Pancreas (tissue), 10 donors: ENCODE results near the gene LTBP2. TPM values are rescaled to one million over a fixed set of nuclear protein-coding genes. Genes with fewer than 3 reads are reported as not detected.

Experiments
- ATAC-seq, 4 donors: fragments of 200-7000 bp; cut with Tn5 transposase; one replicate each; pipeline versions ENCODE4 v1.8.0 to v1.9.1; 2020; ENCODE audit warnings: mild to moderate bottlenecking in 4 of 4, moderate library complexity in 4 of 4
- DNase-seq, 6 donors: peaks; one replicate each; pipeline ENCODE4 v3.0.0-alpha.2; 2020
- FAIRE-seq: peaks from 2 replicates; lab custom pipeline; 2012; peaks lifted over from hg19 to GRCh38; lab: Jason Lieb, UNC
- H3K27ac ChIP-seq, 4 donors: fragments of 200-600 bp; sonication (generic); 1 replicate in 3 of 4; 2 replicates in 1 of 4; pipeline versions ENCODE4 v1.5.0 to v1.8.0; 2020
- H3K27me3 ChIP-seq, 4 donors: fragments of 200-600 bp; one replicate each; pipeline ENCODE4 v1.8.0; 2021
- H3K36me3 ChIP-seq, 3 donors: fragments of 200-600 bp; sonication (generic) in 1 of 3; one replicate each; pipeline versions ENCODE4 v1.5.0 to v1.8.0; 2020 to 2021
- H3K4me1 ChIP-seq, 3 donors: fragments of 200-600 bp; one replicate each; pipeline ENCODE4 v1.8.0; 2021
- H3K4me3 ChIP-seq, 4 donors: fragments of 200-600 bp; sonication (generic) in 2 of 4; one replicate each; pipeline versions ENCODE4 v1.5.0 to v1.8.0; 2020 to 2021
- H3K9me3 ChIP-seq, 4 donors: fragments of 200-600 bp; one replicate each; pipeline ENCODE4 v1.8.0; 2021
- CTCF ChIP-seq, 4 donors: fragments of 200-600 bp; sonication (generic) in 3 of 4; IDR thresholded peaks; one replicate each; pipeline versions ENCODE4 v1.5.0 to v1.8.0; 2021; ENCODE audit warnings: antibody characterized with exemption in 4 of 4
- WGBS, 2 donors: extraction: QIAGEN DNeasy Blood & Tissue Kit; methylation state at CpG; one replicate each; pipeline ENCODE4 v1.1.7; 2013; 5-methylcytosine and 5-hydroxymethylcytosine counted together
- intact Hi-C, 3 donors: fragments of 100-400 bp; cut with DNase I; formaldehyde crosslinking; loops; one replicate each; pipeline versions ENCODE4 v1.11.1 to v1.14.2; 2022
- polyA plus RNA-seq, 2 donors: library from polyadenylated mRNA; stranded (reverse); fragments of 200-250 nt; gene quantifications; one replicate each; pipeline ENCODE4 v1.2.3, GENCODE V29; 2013
- total RNA-seq, 6 donors: library from RNA; stranded (reverse); fragmentation: NEBNext Ultra II Directional in 4 of 6; extraction: Animal tissue kit (Norgen Biotek cat#: 25700) in 4 of 6; gene quantifications; one replicate each; pipeline versions ENCODE4 v1.2.1 to v1.2.4, GENCODE V29; 2021 to 2023
- donor health status: healthy with polysubstance abuse.
- donor health status: DM: no; HTN: no; CAD: no; lungs with moderate emphysema.
- donor health status: DM: no; HTN: no; CAD: no.
- donor health status: control.
- donor health status: control.
- donor health status: Bipolar disorder and iron deficiency.
- donor health status: DM: yes; HTN: yes; CAD: no.
- donor health status: DM: no; HTN: no; CAD: no.
- donor health status: DM: no; HTN: no; CAD: no.
- donor health status: DM: yes; HTN: yes; CAD: no.

Gene LTBP2
- total and polyA plus RNA-seq, 8 donors = 1.8 to 18.1 (median 4.7) TPM

- Histone ChIP-seq H3K9me3 (no peaks in the 10 kb centered on the region), H3K27me3 (no peaks in the 10 kb centered on the region), H3K4me1 (no peaks in the 10 kb centered on the region), H3K36me3 (no peaks in the 10 kb centered on the region), H3K4me3 (no peak overlapping the region), H3K27ac (no peak overlapping the region)
- intact Hi-C loops = no loop called here
- DNase-seq (peak in 1 of 6 donors; percentile 47), ATAC-seq (no peak), FAIRE-seq (no peak)
- WGBS, 2 donors = 74 to 83% methylated on average over 21 of the region's 21 CpGs
- TF ChIP-seq CTCF (IDR thresholded peaks at IDR 0.05) = no peak
Measured at GRCh38 chr14:74510223-74510931, 101.7 kb downstream of the LTBP2 start.

DNA sequence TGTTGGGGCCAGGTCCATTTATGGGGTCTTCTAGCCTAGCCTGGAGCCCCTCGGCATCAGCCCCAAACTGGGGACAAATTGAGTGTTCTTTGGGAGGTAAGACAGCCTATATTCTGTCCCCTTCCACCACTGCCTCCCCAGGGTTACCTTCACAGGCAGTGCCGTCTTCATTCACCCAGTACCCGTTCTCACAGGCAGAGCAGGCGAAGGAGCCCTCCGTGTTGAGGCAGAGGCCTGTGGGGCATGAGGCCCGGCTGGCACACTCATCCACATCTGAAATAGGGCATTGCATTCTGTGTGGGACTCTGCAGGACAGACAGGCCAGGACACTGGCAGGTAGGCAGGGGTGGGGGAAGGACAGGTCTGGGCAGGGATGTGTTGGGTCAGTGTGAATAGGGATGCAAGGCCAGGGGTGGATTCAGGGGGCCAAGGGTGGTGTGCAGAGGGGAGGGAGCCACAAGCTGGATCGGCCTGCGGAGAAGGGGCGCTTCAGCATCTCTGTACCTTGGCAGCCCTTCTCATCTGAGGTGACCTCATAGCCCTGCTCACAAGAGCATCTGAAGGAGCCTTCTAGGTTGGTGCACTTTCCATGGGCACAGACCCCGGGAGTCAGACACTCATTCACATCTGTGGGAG lies 102.3 kb downstream of the LTBP2 start:
- Histone ChIP-seq H3K36me3 (no peaks in the 10 kb centered on the region), H3K4me1 (no peaks in the 10 kb centered on the region), H3K27me3 (no peaks in the 10 kb centered on the region), H3K4me3 (no peak overlapping the region), H3K27ac (no peak overlapping the region), H3K9me3 (no peaks in the 10 kb centered on the region)
- 89 to 96% methylated on average over 9 to 10 of the region's 10 CpGs for WGBS, 2 donors
- FAIRE-seq (no peak), ATAC-seq (no peak), DNase-seq (no peak)
- TF ChIP-seq CTCF (IDR thresholded peaks at IDR 0.05) = no peak
- intact Hi-C loops = no loop called here

DNA sequence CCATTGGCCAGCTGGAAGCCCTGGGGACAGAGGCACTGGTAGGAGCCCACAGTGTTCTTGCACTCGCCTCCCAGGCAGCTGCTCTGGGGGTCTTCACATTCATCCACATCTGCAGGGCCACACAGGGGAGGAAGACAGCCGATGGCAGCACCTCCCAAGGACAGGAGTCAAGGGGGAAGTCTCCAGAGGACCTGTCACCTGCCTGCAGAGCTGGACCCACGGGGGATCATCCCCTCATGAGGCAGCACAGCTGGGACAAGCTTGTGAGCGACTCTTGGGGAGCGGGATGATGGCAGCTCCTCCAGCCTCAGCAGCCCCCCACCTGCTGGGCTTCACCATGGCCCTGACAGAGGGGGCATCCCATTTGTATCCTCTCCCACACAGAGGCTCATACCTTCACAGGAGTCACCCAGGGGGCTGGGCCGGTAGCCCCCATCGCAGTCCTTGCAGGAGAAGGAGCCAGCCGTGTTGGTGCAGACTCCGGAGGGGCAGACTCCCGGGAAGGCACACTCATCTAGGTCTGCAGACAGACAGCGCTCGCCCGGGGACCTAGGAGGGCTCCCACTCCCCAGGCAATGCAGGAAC lies 103.1 kb downstream of the LTBP2 start:
- intact Hi-C loops = no loop called here
- DNase-seq (peak in 1 of 6 donors; percentile 52), FAIRE-seq (no peak), ATAC-seq (no peak)
- Histone ChIP-seq H3K36me3 (no peaks in the 10 kb centered on the region), H3K27me3 (no peaks in the 10 kb centered on the region), H3K4me3 (no peak overlapping the region), H3K4me1 (no peaks in the 10 kb centered on the region), H3K9me3 (no peaks in the 10 kb centered on the region), H3K27ac (no peak overlapping the region)
- 80 to 86% methylated on average over 12 to 13 of the region's 13 CpGs for WGBS, 2 donors
- no peak for TF ChIP-seq CTCF (IDR thresholded peaks at IDR 0.05)

DNA sequence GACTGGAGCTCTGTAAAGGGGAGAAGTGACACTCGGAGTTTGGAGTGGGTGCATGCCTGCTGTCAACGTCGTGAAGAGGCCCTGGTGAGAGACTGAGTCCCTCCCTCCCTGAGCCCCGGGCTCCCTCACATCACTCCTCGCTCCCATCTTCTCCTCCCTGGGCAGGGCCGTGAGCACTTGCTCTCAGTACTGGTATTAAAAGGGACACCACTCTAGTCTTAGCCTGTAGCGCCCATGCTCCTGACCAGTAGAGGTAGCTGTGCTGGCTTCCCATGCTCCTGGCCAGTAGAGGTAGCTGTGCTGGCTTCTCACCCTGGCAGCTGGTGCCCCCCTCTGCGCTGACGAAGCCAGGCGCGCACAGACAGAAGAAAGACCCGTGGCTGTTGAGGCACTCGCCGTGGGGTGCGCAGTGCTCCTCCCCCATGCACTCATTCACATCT lies 103.7 kb downstream of the LTBP2 start:
- Histone ChIP-seq H3K27me3 (no peaks in the 10 kb centered on the region), H3K9me3 (no peaks in the 10 kb centered on the region), H3K4me1 (no peaks in the 10 kb centered on the region), H3K27ac (no peak overlapping the region), H3K4me3 (no peak overlapping the region), H3K36me3 (no peaks in the 10 kb centered on the region)
- TF ChIP-seq CTCF (IDR thresholded peaks at IDR 0.05) = no peak
- no peak for ATAC-seq
- WGBS, 2 donors = 67 to 82% methylated on average over 14 to 15 of the region's 15 CpGs
- intact Hi-C loops = no loop called here
- no peak for DNase-seq
- FAIRE-seq = no peak
